ENCODE data around the gene KDM3A.

The KDM3A gene

GRCh38 chr2:86443631-86444350 is 2.6 kb downstream of the KDM3A start:
- peaks cover 89% of the 10 kb centered on the region for H3K36me3 Mint-ChIP-seq (ENCODE audit: low read depth)
- H3K9me3 Mint-ChIP-seq = peaks cover 13% of the 10 kb centered on the region
- H3K4me3 Mint-ChIP-seq = peak overlapping the region; percentile 89
- peaks cover 72% of the 10 kb centered on the region for H3K4me1 Mint-ChIP-seq (ENCODE audit: low read depth)
- no peak for DNase-seq
- no peaks in the 10 kb centered on the region for H3K27me3 Mint-ChIP-seq
- peak overlapping the region; percentile 98 for H3K27ac Mint-ChIP-seq

- peaks cover 83% of the 10 kb centered on the region for H3K4me1 Mint-ChIP-seq (ENCODE audit: low read depth)
- H3K9me3 Mint-ChIP-seq = peaks cover 2% of the 10 kb centered on the region
- DNase-seq = no peak
- H3K4me3 Mint-ChIP-seq = no peak overlapping the region
- H3K27me3 Mint-ChIP-seq = no peaks in the 10 kb centered on the region
- H3K36me3 Mint-ChIP-seq (ENCODE audit: low read depth) = peaks cover 91% of the 10 kb centered on the region
- H3K27ac Mint-ChIP-seq = peak overlapping the region; percentile 62
Measured at GRCh38 chr2:86445436-86445835, 4.3 kb downstream of the KDM3A start.

- Mint-ChIP-seq H3K27me3 (no peaks in the 10 kb centered on the region), H3K27ac (peak overlapping the region; percentile 59), H3K36me3 (ENCODE audit: low read depth) (peaks cover 92% of the 10 kb centered on the region), H3K4me3 (no peak overlapping the region), H3K9me3 (no peaks in the 10 kb centered on the region), H3K4me1 (ENCODE audit: low read depth) (peaks cover 78% of the 10 kb centered on the region)
- DNase-seq = no peak
Measured at GRCh38 chr2:86446060-86446459, 4.9 kb downstream of the KDM3A start.

GRCh38 chr2:86453836-86454235 is 12.7 kb downstream of the KDM3A start:
- Mint-ChIP-seq H3K27me3 (no peaks in the 10 kb centered on the region), H3K9me3 (no peaks in the 10 kb centered on the region), H3K27ac (no peak overlapping the region), H3K4me3 (no peak overlapping the region), H3K36me3 (ENCODE audit: low read depth) (peaks cover 95% of the 10 kb centered on the region), H3K4me1 (ENCODE audit: low read depth) (peaks cover 38% of the 10 kb centered on the region)
- no peak for DNase-seq

GRCh38 chr2:86454238-86454637 is 13.1 kb downstream of the KDM3A start:
- peaks cover 34% of the 10 kb centered on the region for H3K4me1 Mint-ChIP-seq (ENCODE audit: low read depth)
- no peak overlapping the region for H3K27ac Mint-ChIP-seq
- no peak overlapping the region for H3K4me3 Mint-ChIP-seq
- no peak for DNase-seq
- no peaks in the 10 kb centered on the region for H3K9me3 Mint-ChIP-seq
- no peaks in the 10 kb centered on the region for H3K27me3 Mint-ChIP-seq
- H3K36me3 Mint-ChIP-seq (ENCODE audit: low read depth) = peaks cover 95% of the 10 kb centered on the region

- Mint-ChIP-seq H3K36me3 (ENCODE audit: low read depth) (peaks cover 95% of the 10 kb centered on the region), H3K4me1 (ENCODE audit: low read depth) (peaks cover 27% of the 10 kb centered on the region), H3K4me3 (no peak overlapping the region), H3K27ac (no peak overlapping the region), H3K9me3 (no peaks in the 10 kb centered on the region), H3K27me3 (no peaks in the 10 kb centered on the region)
- no peak for DNase-seq
Measured at GRCh38 chr2:86455181-86455580, 14.0 kb downstream of the KDM3A start.

- Mint-ChIP-seq H3K9me3 (no peaks in the 10 kb centered on the region), H3K27me3 (no peaks in the 10 kb centered on the region), H3K4me3 (no peak overlapping the region), H3K27ac (no peak overlapping the region), H3K36me3 (ENCODE audit: low read depth) (peaks cover 92% of the 10 kb centered on the region), H3K4me1 (ENCODE audit: low read depth) (peaks cover 24% of the 10 kb centered on the region)
- DNase-seq = no peak
Measured at GRCh38 chr2:86461042-86461743, 20.0 kb downstream of the KDM3A start.

- peaks cover 95% of the 10 kb centered on the region for H3K36me3 Mint-ChIP-seq (ENCODE audit: low read depth)
- H3K4me1 Mint-ChIP-seq (ENCODE audit: low read depth) = peaks cover 47% of the 10 kb centered on the region
- H3K9me3 Mint-ChIP-seq = no peaks in the 10 kb centered on the region
- H3K4me3 Mint-ChIP-seq = no peak overlapping the region
- no peaks in the 10 kb centered on the region for H3K27me3 Mint-ChIP-seq
- H3K27ac Mint-ChIP-seq = peak overlapping the region; percentile 80
- DNase-seq = no peak
Measured at GRCh38 chr2:86464652-86465051, 23.5 kb downstream of the KDM3A start.

GRCh38 chr2:86466306-86466705 is 25.1 kb downstream of the KDM3A start:
- peak overlapping the region; percentile 56 for H3K27ac Mint-ChIP-seq
- peaks cover 90% of the 10 kb centered on the region for H3K36me3 Mint-ChIP-seq (ENCODE audit: low read depth)
- no peaks in the 10 kb centered on the region for H3K27me3 Mint-ChIP-seq
- H3K4me1 Mint-ChIP-seq (ENCODE audit: low read depth) = peaks cover 55% of the 10 kb centered on the region
- H3K9me3 Mint-ChIP-seq = no peaks in the 10 kb centered on the region
- no peak for DNase-seq
- no peak overlapping the region for H3K4me3 Mint-ChIP-seq

GRCh38 chr2:86468162-86469033 is 27.2 kb downstream of the KDM3A start:
- H3K27me3 Mint-ChIP-seq = no peaks in the 10 kb centered on the region
- H3K4me1 Mint-ChIP-seq (ENCODE audit: low read depth) = peaks cover 69% of the 10 kb centered on the region
- H3K4me3 Mint-ChIP-seq = peak overlapping the region; percentile 47
- no peaks in the 10 kb centered on the region for H3K9me3 Mint-ChIP-seq
- no peak for DNase-seq
- peaks cover 93% of the 10 kb centered on the region for H3K36me3 Mint-ChIP-seq (ENCODE audit: low read depth)
- H3K27ac Mint-ChIP-seq = peak overlapping the region; percentile 87

GRCh38 chr2:86470890-86471289 is 29.7 kb downstream of the KDM3A start:
- Mint-ChIP-seq H3K27ac (peak overlapping the region; percentile 51), H3K36me3 (ENCODE audit: low read depth) (peaks cover 94% of the 10 kb centered on the region), H3K4me3 (no peak overlapping the region), H3K27me3 (no peaks in the 10 kb centered on the region), H3K9me3 (no peaks in the 10 kb centered on the region), H3K4me1 (ENCODE audit: low read depth) (peaks cover 71% of the 10 kb centered on the region)
- no peak for DNase-seq

- peaks cover 92% of the 10 kb centered on the region for H3K36me3 Mint-ChIP-seq (ENCODE audit: low read depth)
- H3K27me3 Mint-ChIP-seq = no peaks in the 10 kb centered on the region
- peaks cover 69% of the 10 kb centered on the region for H3K4me1 Mint-ChIP-seq (ENCODE audit: low read depth)
- no peaks in the 10 kb centered on the region for H3K9me3 Mint-ChIP-seq
- H3K27ac Mint-ChIP-seq = peak overlapping the region; percentile 58
- no peak for DNase-seq
- no peak overlapping the region for H3K4me3 Mint-ChIP-seq
Measured at GRCh38 chr2:86471637-86472036, 30.5 kb downstream of the KDM3A start.

GRCh38 chr2:86476092-86476491 is 34.9 kb downstream of the KDM3A start:
- DNase-seq = no peak
- Mint-ChIP-seq H3K27ac (peak overlapping the region; percentile 13), H3K4me1 (ENCODE audit: low read depth) (peaks cover 49% of the 10 kb centered on the region), H3K4me3 (no peak overlapping the region), H3K36me3 (ENCODE audit: low read depth) (peaks cover 94% of the 10 kb centered on the region), H3K27me3 (no peaks in the 10 kb centered on the region), H3K9me3 (no peaks in the 10 kb centered on the region)

- H3K27ac Mint-ChIP-seq = peak overlapping the region; percentile 13
- no peaks in the 10 kb centered on the region for H3K27me3 Mint-ChIP-seq
- no peak overlapping the region for H3K4me3 Mint-ChIP-seq
- DNase-seq = no peak
- H3K9me3 Mint-ChIP-seq = no peaks in the 10 kb centered on the region
- peaks cover 49% of the 10 kb centered on the region for H3K4me1 Mint-ChIP-seq (ENCODE audit: low read depth)
- peaks cover 95% of the 10 kb centered on the region for H3K36me3 Mint-ChIP-seq (ENCODE audit: low read depth)
Measured at GRCh38 chr2:86476918-86477317, 35.7 kb downstream of the KDM3A start.
